NCI-H345 treated with DMSO at 0.1 percent for 48 hours (cell line): ENCODE results near the gene NUP205.

Experiments
- DNase-seq: peaks from one replicate; lab custom pipeline; 2025; ENCODE audit not compliant: unreplicated experiment; lab: John Stamatoyannopoulos, UW

NUP205 gene

GRCh38 chr7:135693558-135693957 lies 135.8 kb downstream of the NUP205 start:
- DNase-seq = no peak

- no peak for DNase-seq
Observed at GRCh38 chr7:135697276-135698049, 139.7 kb downstream of the NUP205 start.
